DMS79 (cell line): Measurements from ENCODE around the gene GARNL3.

Source experiments
- DNase-seq: peaks from one replicate; lab custom pipeline; 2025; lab: John Stamatoyannopoulos, UW

GARNL3 gene

DNA sequence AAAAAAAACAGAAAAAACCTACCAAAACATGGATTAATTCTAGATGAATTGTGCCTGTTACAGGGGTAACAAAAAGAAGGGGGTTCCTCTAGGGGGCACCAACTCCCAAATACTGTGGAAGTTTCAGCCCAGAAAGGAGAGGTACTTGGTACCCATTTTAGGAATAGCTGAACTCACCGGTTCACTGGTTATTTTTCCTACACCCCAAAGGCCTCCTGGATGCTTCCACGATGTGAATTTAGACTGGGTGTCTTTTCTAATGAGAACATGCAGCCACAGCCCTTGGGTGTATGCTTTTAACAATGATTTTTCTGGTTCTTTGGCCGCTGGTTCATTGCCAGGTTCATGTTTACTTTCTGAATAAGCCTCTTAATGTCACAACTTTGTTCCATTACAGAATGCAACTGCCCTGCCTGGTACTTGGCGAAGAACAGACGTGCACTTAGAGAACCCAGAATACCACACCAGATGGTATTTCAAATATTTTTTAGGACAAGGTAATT is 46.7 kb downstream of the GARNL3 start:
- DNase-seq: peak; percentile 71

DNA sequence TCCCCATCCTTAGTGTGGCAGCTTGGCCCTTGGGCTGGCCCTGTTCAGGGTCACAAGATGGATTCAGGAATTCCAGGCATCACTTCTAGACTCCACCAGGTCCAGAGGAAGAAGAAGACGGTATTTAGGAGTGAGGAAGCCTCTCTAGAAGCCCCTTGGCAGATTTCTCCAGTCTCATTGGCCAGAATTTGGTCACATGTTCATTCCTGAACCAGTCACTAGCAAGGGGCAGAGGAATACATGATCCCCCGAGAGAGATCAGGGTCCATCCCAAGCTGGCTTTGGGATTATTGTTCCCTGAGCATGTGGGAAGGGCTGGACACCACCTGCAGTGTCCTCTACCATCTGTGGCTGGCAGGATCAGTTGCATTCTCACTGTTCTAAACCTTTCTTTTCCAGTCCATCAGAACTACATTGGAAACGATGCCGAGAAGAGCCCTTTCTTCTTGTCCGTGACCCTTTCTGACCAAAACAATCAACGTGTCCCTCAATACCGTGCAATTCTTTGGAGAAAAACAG is 48.5 kb downstream of the GARNL3 start:
- DNase-seq: no peak

DNA sequence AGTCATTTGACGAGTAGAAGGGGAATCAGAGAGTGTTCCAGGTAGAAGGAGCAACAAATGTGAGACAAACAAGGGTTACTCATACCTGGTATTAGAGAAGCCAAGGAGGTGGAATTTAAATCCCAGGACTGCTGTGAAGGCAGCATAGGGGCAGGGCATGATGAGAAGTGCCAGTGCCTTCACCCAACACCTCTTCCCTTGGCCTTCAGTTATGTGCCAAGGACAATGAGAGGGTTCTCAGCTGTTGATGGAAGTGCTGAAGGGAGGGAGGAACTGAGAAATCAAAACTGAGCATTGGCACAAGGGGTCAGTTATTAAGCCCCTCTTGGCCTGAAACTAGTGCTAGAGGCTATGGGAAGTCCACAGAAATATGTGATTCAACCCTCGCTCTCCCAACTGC is 50.3 kb downstream of the GARNL3 start:
- no peak for DNase-seq

DNA sequence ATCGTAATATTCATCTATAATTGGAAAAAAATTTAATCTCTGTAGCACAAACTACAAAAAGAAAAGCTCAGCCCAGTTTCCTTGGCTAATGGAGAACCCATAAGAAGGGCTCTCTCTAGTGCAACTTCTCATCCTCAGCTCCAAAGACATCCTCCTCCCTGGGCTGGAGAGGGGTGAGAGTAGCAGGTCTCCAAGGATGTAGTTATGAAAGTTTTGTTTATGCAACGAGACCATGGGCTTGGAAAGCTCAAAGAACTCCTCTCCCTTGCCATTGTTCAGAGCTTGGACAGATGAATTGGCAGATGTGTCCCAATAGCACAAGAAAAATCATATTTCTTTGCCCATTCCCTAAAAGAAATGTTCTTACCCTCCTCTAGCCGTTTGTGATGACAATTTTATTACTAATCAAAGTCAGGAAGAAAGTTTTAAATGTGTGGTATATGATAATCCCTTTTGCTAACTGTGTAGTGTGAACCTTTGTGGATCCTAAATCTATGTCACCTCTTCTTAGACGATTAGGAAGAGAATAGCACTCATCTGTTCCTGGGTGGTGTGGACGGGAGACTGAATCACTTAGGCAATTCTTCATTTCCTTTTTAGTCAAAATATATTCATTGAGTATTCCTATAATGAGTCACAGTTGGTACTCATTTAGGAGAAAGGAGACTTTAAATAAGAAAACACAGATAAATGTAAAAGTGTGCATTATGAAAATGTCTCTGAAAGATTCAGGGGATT is 52.2 kb downstream of the GARNL3 start:
- no peak for DNase-seq

DNA sequence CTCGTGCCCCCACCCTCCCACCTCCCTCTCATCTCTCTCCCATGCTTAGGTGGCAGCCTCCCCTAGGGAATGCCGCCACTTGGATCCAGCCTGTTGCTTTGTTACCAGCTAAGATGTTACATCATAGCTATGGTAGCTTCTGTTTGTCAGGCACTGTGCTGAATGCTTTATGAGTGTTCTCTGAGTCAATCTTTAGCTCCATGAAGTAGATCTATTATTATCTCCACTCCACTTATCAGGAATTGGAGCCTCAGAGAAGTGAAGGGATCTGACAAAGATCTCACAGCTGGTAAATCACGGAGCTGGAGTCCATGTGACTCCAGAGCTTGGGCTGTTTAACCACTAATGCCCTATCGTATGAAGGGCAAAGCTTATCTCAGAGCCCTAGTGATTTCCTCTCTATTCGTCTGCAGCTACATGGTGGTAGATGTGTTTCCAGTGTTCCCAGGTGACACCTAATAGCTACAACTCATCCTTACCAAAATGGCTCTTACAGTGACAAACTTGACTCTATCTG is 54.1 kb downstream of the GARNL3 start:
- DNase-seq: no peak

DNA sequence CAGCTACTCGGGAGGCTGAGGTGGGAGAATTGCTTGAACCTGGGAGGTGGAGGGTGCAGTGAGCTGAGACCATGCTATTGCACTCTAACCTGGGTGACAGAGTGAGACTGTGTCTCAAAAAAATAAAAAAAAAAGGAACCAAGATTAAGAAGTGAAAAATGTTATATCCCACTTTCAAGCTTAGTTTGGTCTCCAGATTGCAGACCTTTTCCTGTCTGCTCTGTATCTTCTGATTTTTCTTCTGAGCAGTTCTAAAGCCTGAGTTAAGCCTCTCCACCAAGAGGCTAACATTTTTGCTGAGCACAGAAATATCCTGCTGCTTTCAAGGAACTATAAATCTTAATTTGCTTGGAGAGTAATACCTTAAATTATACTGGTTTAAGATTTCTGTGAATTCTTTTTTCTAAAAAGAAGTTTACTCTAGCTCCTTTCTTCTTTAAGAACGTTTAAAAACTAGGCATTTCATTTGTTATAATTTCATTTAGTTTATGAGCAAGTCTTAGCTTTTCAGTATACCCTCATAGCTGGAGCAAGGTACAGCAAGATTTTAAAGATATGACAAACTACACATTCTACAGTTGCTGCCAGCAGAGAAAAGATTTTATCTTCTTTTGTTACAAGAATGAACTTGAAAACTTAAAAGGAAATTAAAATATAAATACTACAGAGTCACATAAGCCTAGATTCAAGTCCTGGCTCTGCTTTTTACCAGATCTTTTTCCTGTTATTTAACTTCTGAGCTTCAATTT is 55.0 kb downstream of the GARNL3 start:
- DNase-seq: no peak

DNA sequence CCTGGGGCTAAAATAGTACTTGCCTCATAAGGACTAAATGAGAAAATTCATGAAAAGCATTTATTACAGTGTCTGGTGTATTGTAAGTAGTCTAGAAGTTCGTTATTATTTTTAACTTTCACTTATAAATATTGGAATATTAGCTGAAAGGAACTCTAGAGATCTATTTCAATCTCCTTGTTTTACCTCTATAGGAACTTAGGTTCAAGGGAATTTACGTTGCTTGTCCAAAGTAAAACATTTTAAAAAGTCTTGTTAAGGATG is 55.5 kb downstream of the GARNL3 start:
- DNase-seq: no peak

DNA sequence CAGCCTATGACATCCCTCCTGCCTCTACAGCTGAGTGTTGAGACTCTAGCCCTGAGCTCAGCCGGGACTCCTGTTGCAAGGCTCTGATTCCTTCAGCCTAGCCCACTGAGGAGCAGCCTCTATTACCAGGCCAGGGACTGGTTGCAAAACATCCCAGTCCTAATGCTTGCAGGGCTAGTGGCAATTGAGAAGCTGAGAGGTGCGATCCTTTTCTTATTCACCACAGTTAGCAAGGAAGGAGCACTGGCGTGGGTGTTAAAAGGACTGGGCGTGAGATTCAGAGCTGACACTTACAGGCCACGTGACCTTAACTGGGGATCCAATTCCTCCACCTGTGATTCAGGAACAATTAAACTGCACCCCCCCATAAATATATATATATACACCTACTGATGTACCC is 58.8 kb downstream of the GARNL3 start:
- DNase-seq: no peak

DNA sequence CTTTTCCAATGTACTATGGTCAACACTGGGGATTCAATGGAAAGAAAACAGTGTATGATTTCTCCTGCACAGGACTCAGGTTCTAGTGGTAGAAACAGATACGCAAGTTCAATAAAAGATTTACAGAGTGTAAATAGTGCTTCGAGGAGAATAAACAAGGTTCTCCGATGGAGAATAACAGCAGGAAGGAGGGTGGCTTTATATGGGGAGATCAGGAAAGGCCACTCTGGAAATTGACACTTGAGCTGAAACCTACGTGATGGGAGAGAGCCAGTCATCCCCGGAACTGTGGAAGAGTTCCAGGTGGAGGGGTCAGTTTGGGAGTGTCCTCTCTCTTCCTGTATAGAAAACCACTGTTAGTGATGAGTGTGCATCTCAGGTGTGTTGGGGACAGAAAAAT is 65.9 kb downstream of the GARNL3 start:
- DNase-seq: no peak

DNA sequence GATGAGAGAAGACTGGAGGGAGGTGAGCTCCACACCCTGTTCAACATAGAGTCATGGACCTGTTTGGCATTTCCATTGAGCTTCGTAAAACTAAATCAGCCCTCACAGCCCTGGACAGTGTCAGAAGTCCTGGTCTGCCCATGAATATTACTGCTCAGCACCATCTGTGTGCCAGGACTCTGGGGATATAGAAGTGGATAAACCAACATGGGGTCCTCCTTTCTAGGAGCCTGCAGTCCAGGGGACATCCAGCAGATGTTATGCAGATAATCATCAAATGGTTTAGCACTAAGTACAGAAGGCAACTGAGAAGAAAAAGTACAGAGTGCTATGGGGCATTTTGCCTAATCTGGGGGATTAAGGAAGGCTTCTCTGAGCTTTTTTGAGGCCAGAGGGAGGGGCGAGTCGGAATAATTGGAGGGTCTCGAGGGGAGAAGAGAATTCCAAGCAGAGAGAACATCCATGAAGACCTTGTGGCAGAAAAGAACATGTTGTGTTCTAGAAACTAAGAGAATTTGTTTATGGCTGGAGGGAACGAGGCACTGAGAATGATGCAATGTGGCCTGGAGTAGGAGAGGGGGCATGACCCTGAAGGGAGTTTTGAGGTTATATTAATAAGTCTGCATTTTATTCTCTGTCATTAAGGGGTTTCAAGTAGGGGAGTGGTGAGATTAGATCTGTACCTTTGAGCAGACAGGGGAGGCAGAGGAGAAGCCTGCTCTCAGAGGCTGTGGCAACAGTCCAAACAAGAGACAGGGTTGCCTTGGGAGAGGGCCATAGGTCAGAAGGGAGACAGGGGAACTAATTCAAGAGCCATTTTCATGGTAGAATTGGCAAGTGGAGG is 68.9 kb downstream of the GARNL3 start:
- peak; percentile 80 for DNase-seq

DNA sequence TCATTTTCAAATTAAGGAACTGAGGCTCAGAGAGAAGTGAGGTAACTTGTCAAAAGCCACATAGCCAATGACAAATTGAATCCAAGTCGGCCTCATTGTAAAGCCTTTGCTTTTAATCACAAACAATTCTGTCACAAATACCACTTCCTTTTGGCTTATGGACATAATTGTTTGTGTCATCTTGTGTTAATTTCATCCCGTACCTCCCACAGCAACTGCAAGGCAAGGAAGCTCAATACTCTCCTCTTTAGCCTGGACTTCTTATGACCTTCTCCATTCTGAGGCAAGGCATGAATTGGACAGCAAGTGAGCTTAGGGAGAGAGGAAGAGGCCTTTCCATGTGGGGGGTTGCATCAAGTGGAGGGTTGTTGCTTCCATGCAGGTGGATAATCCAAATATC is 70.2 kb downstream of the GARNL3 start:
- DNase-seq: no peak

DNA sequence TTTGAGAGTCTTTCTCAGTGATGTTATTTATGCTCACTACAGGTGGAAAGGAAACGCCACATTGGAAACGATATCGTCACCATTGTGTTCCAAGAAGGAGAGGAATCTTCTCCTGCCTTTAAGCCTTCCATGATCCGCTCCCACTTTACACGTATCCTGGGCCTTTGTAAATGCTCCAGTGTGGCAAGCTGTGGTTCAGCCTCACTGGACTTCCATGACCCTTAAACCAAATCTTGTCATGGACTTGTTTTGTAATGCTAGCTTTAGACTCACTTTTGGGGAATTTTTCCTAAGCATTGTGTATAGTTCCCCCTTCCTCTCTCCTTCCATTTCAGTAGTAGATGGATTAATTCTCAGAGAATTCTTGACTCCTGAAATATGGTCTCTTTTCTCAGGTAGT is 71.5 kb downstream of the GARNL3 start:
- no peak for DNase-seq

DNA sequence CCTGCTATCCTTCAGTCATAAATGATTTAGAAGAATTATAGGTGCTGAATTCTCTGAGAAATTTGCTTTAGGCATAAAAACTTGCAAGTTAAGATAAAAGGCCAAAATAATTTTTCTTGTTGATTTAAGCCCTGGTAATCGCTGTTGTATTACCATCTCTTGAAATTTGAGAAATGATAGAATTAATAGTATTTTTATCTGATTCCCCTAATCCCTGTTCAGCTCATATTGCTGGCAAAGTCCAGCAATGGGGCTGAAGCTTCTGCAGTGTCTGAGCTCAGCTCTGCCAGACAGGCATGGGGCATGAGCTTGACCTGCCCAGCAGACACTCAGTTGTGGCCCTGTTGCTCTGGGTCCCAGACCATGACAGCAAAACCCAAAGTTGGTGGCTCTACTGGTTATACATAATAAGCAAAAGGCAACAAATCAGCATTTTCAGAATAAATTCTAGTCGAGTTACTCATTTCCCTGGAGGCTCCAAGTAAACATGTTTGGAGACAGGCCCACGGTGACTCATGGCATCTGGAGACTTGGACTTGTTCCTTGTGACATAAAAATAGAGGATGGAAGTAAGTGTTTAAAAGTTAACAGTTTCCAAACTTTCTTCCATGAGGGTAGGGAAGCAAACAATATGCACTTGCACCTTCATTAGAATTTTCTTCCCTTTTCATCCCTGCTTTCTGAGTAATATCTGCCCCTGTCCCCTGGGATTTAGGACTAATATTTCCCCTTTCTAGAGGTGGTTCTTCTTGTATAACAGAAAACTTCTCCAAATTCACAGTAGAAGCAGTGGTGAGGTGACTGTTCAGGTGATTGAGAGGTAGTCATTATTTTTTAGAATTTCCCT is 72.2 kb downstream of the GARNL3 start:
- no peak for DNase-seq

DNA sequence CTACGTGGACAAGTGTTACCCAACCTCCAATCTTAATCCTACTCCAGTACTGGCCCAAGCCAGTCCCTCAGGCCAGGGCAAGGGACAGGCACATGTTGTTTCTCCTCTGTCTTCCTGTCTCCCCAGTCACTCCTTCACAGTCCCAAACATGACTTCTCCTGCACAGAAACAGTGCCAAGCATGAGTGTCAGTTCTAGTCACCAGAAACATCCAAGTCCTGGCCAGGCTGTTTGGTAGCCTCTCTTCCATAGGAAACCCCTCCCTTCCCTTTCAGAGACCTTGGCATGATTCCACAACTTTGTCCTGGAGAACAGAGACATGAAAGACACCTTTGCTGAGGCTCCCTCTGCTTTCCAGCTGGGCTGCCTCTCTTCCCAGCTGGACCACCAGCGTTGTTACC is 76.1 kb downstream of the GARNL3 start:
- DNase-seq: no peak

DNA sequence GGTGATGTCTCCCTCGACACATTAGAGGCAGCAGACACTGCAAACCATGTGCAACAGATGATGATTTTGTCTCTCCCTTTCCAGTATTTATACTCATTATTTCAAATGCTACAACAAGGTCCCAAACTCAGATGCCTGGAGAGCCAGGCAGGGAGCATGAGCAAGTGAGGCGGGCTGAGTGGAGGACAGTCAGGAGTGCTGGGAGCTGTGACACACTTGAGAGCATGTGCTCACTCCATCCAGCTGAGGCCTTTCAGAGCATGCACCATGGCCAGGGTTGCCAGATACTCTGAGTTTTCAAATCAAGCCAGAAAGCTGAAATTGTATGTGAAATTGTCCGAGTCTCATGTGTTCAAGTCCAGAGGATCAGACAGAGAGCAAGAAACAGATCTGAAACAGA is 76.6 kb downstream of the GARNL3 start:
- DNase-seq: no peak

DNA sequence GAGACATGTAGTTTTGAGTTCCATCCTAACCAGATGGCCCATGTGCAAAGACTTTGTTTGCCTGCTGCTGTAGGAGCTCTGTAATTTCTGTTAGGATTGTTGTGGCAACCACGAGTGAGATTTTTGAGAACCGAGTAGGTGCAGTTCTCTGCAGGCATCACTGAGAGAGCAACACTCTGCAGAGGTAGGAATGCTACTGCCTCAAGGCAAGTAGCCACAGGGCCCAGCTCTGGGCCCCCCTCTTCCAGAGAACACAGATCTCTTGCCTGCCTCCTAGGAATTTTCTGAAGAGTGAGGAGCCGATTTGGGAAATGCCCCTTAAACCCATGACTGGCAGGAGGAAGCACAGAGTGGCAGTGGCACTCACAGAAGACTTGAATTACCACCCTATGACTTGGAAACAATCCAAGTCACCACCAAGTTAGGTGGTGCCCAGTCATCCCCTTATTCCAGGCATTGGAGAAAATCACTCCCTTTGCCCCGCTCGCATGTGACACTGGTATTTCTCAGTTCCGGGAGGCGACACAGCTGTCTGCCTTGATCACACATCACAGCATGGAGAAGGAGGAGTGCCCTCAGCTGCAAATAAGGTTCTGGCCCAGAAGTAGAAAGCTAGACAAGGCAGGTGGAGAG is 79.9 kb downstream of the GARNL3 start:
- no peak for DNase-seq

DNA sequence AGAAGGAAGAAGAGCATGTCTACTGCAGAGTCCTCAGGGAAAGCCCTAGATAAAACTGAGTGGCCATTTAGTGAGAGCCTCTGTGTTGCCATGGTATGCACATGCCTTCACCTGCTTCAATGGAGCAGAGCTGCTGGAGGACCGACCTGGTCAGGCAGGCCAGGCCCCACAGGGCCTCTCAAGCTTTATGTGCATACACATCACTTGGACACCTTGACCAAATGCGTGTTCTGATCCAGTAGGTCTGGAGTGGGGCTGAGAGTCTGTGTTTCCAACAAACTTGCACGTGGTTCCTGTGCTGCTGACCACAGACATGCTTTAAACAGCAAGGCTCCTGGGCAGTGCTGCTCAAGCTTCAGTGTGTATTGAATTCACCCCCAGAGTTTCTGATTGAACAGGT is 81.0 kb downstream of the GARNL3 start:
- no peak for DNase-seq

DNA sequence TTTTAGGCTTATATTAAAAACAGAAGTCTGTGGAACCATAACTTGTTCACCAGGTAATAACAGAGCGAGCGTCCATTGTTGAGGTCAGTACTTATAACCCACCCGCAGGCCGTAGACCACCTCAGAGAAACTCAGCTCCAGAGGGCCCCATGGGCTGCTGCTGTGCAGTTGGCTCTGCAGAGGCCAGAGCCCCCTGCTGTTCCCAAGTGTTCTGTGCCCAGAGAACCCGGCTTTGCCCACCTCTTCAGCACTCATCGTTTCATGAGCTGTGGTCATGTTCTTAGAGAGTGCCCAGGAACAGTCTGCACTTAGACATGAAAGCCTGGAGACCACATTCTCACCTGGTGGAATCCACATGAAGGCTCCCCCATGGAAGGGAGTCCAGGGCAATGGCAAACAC is 82.0 kb downstream of the GARNL3 start:
- DNase-seq: no peak

DNA sequence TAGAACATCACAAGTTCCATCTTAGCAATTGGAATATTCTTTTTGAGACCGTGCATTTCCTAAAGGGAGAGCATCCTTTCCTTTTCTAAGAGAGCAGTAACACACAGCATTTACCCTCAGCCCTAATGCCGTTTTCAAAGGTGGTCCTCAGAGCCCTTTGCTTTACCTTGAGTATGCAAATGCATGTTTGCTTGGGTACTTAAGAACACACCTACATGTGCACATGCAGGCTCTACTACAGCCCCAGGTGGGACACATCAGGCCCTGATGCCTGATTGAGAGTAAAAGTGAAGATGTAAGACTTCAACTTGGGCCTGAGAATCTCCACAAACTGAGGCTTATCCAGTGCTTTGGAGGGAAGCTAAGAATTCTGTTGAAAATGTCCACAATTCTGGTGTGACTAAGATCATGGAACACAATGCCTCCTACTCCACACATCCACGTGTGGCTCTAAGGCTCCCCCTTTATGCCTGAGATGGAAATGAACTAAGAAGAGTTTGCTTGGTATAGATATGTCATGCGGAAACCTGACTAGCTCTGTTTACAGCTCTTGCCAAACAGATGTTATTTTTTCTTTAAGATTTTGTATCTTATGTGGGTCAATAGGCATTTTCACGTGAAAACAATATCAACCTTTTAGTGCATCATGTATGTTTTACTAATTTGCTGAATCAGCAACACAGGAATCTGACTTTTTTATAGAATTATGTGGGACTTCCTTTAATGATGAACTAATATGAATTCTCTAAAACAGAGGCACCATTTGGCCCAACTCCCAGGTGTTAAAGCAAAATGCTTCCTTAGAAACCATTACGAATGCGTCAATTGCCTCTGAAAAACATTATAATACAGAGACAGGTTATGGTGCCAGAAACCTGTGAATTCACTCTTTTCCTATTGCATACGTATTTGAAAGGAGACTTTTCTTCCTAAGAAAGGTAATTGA is 83.5 kb downstream of the GARNL3 start:
- no peak for DNase-seq
